ENCODE results near the gene LAT.

- TF ChIP-seq CTCF (IDR thresholded peaks at IDR 0.05 in 2 of 3, conservative IDR thresholded peaks at IDR 0.05 in 1 of 3; ENCODE audit: borderline replicate concordance in 1 of 3, insufficient read depth in 1 of 3, low read depth in 2 of 3, low read length in 2 of 3) (no peak), POLR2AphosphoS5 (IDR thresholded peaks at IDR 0.05; ENCODE audit: low read depth, low read length) (no peak), SRF (IDR thresholded peaks at IDR 0.05; ENCODE audit: low read depth) (no peak), TCF7L2 (IDR thresholded peaks at IDR 0.05; ENCODE audit: borderline replicate concordance, extremely low read depth, insufficient read depth, insufficient read length) (no peak), REST (IDR thresholded peaks at IDR 0.05; ENCODE audit: low read depth) (no peak), ATF3 (IDR thresholded peaks at IDR 0.05) (no peak), POLR2A (IDR thresholded peaks at IDR 0.05; ENCODE audit: borderline replicate concordance, extremely low read depth, insufficient read depth, insufficient read length) (no peak), MAX (IDR thresholded peaks at IDR 0.05) (no peak), ZNF274 (IDR thresholded peaks at IDR 0.05; ENCODE audit: low read depth, low read length) (no peak), YY1 (IDR thresholded peaks at IDR 0.05; ENCODE audit: extremely low read depth, insufficient replicate concordance, low read depth, low read length) (no peak), RAD21 (IDR thresholded peaks at IDR 0.05; ENCODE audit: low read depth) (no peak)
Observed at GRCh38 chr16:29022196-29022595, 37.3 kb downstream of the LAT start.

Data from HCT116 (cell line).